Adrenal gland (tissue), 5 donors: ENCODE measurements around the gene SAA2.

ENCODE experiments used
- CTCF ChIP-seq, 6 experiments: fragments of 450-650 bp in 4 of 6; fragments of 200-600 bp in 2 of 6; sonication (generic) in 1 of 6; IDR thresholded peaks; 1 replicate in 5 of 6; 2 replicates in 1 of 6; pipeline versions ENCODE4 v1.5.1 to v1.8.0; 2016 to 2021; ENCODE audit warnings: antibody characterized with exemption in 6 of 6, mild to moderate bottlenecking in 2 of 6, moderate library complexity in 1 of 6
- POLR2A ChIP-seq, 2 donors: fragments of 450-650 bp; IDR thresholded peaks; one replicate each; pipeline ENCODE4 v1.6.1; 2017; ENCODE audit warnings: antibody characterized with exemption in 2 of 2, mild to moderate bottlenecking in 2 of 2, moderate library complexity in 1 of 2
- donor health status: DM: no; HTN: no; CAD: no.

GRCh38 chr11:18264677-18265555, 16.4 kb upstream of the SAA2 start:
- no peak for TF ChIP-seq CTCF (IDR thresholded peaks at IDR 0.05)
- no peak for TF ChIP-seq POLR2A (IDR thresholded peaks at IDR 0.05)
